A549 treated with ZK216348 at 1 μM for 4 hours (cell line): ENCODE measurements around the gene DPH7. TPM values are rescaled to one million over a fixed set of nuclear protein-coding genes. Genes with fewer than 3 reads are reported as not detected.

ENCODE experiments used
- total RNA-seq: library from RNA; stranded (reverse); fragments of 200-300 nt; extraction: Qiagen RNA extraction; gene quantifications from 5 replicates; pipeline ENCODE4 v1.2.3, GENCODE V29; 2022; ENCODE audit warnings: low read depth

The DPH7 gene
- 19.5 to 32.6 TPM (median 30.3 TPM) in 5 replicates for total RNA-seq

GRCh38 chr9:137578518-137579258 is at the start of gene DPH7:
DPH7 (minus strand) TSS chr9:137578925; CDS start chr9:137578777, 148 bp downstream.

GRCh38 chr9:137618105-137619067 is 39.7 kb upstream of the DPH7 start, which contains the start of gene EHMT1:
EHMT1 (plus strand) TSS chr9:137619005; CDS start chr9:137619029, 24 bp downstream.

GRCh38 chr9:137605121-137606004 is 26.6 kb upstream of the DPH7 start, which contains the start of gene ARRDC1:
ARRDC1 (plus strand) TSS chr9:137605686; CDS start chr9:137605718, 32 bp downstream.

GRCh38 chr9:137590469-137591383 is 12.0 kb upstream of the DPH7 start, which contains the start of gene ZMYND19:
ZMYND19 (minus strand) TSS chr9:137590512; CDS start chr9:137590263, 249 bp downstream.

GRCh38 chr9:137551264-137552021 is 27.3 kb downstream of the DPH7 start, which contains the start of gene MRPL41:
MRPL41 (plus strand) TSS chr9:137551879; CDS start chr9:137552082, 203 bp downstream.

GRCh38 chr9:137550231-137550621 is 28.5 kb downstream of the DPH7 start, which contains the start of gene PNPLA7:
PNPLA7 (minus strand) TSS chr9:137550402; CDS start chr9:137550197, 205 bp downstream.

Other genes with a start within 250 kb of the DPH7 start
- 2.5 to 6.8 TPM (median 6.4 TPM) in 5 replicates for gene EXD3, start 155.8 kb downstream of the DPH7 start, total RNA-seq
- gene NOXA1, start 155.5 kb downstream of the DPH7 start, total RNA-seq = 0.53 to 2.1 TPM (median 1.9 TPM) in 5 replicates
- 0.18 to 0.29 TPM (median 0.19 TPM) in 5 replicates for gene ENTPD8, start 137.6 kb downstream of the DPH7 start, total RNA-seq
- 28.4 to 48.9 TPM (median 43.2 TPM) in 5 replicates for gene NSMF, start 119.6 kb downstream of the DPH7 start, total RNA-seq
- gene PNPLA7, start 28.5 kb downstream of the DPH7 start, total RNA-seq = 0.28 to 1.2 TPM (median 1.1 TPM) in 5 replicates
- 43.8 to 100 TPM (median 90.0 TPM) in 5 replicates for gene MRPL41, start 27.0 kb downstream of the DPH7 start, total RNA-seq
- gene ZMYND19, start 11.6 kb upstream of the DPH7 start, total RNA-seq = 34.1 to 61.4 TPM (median 59.9 TPM) in 5 replicates
- 26.9 to 54.5 TPM (median 45.5 TPM) in 5 replicates for gene ARRDC1, start 26.8 kb upstream of the DPH7 start, total RNA-seq
- gene EHMT1, start 40.1 kb upstream of the DPH7 start, total RNA-seq = 33.7 to 50.4 TPM (median 47.4 TPM) in 5 replicates